ENCODE results near the gene AHR. TPM values are rescaled to one million over a fixed set of nuclear protein-coding genes. Genes with fewer than 3 reads are reported as not detected.
"Not testable (repeated sequence)": the region's sequence is repeated elsewhere in the genome, so short reads cannot be mapped to it uniquely, and the experiment has no call there.

The AHR gene
- polyA plus RNA-seq, 4 donors, result 33.0 to 57.0 (median 52.9) TPM

- no peak for DNase-seq (ENCODE audit: low read depth in 4 of 4, low spot score in 3 of 4)
Observed at GRCh38 chr7:17333221-17333620, 34.8 kb downstream of the AHR start.

DNA sequence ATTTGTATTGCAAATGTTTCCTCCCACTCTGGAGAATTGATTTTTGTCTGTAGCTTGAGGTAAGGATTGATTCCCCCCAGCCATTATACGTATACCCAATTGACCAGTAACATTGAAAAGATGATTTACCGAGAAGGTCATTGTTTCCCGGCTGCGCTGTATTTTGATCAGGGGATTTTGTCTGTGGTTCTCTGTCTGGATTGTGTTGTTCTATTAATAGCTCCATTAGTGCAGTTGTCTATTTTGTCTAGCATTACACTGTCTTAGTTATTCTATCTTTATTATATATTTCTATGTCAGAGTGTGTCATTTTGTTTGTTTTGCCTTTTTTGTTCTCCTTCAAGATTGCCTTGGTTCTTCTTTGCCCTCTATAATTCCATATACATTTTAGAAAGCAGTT, 37.7 kb downstream of the AHR start:
- DNase-seq (ENCODE audit: low read depth in 4 of 4, low spot score in 3 of 4), result no peak

- DNase-seq (ENCODE audit: low read depth in 4 of 4, low spot score in 3 of 4), result no peak
Observed at GRCh38 chr7:17339139-17339538, 40.7 kb downstream of the AHR start.

DNA sequence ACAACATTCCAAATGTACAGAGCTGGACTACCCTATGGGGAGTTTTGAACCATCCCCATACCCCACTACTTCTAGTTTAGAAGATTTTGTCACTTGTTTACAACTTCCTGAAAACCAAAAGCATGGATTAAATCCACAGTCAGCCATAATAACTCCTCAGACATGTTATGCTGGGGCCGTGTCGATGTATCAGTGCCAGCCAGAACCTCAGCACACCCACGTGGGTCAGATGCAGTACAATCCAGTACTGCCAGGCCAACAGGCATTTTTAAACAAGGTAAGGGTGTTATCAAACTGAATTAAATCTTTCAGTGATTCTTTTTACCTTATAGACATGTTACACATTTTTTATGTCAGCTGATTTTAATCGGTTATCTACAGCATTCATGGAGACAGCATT, 41.5 kb downstream of the AHR start:
- DNase-seq (ENCODE audit: low read depth in 4 of 4, low spot score in 3 of 4), result no peak

- no peak for DNase-seq (ENCODE audit: low read depth in 4 of 4, low spot score in 3 of 4)
Observed at GRCh38 chr7:17340655-17341054, 42.2 kb downstream of the AHR start.

DNA sequence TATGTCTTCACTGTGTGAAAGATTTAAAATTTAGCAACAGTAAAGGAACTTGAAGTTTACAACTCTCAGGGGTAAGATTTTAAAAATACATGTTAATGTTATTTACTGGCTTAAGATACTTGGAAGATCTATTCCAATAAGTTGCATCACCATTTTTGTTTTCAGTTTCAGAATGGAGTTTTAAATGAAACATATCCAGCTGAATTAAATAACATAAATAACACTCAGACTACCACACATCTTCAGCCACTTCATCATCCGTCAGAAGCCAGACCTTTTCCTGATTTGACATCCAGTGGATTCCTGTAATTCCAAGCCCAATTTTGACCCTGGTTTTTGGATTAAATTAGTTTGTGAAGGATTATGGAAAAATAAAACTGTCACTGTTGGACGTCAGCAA, 44.3 kb downstream of the AHR start:
- no peak for DNase-seq (ENCODE audit: low read depth in 4 of 4, low spot score in 3 of 4)

GRCh38 chr7:17347401-17347800, 48.9 kb downstream of the AHR start:
- DNase-seq (ENCODE audit: low read depth in 4 of 4, low spot score in 3 of 4), result no peak

DNA sequence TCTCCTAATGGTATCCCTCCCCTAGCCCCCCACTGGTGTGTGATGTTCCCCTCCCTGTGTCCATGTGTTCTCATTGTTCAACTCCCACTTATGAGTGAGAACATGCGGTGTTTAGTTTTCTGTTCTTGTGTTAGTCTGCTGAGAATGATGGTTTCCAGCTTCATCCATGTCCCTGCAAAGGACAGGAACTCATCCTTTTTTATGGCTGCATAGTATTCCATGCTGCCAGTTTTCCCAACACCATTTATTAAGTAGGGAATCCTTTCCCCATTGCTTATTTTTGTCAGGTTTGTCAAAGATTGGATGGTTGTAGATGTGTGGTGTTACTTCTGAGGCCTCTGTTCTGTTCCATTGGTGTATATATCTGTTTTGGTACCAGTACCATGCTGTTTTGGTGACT, 50.5 kb downstream of the AHR start:
- not testable (repeated sequence) for DNase-seq (ENCODE audit: low read depth in 4 of 4, low spot score in 3 of 4)

GRCh38 chr7:17350321-17350720, 51.9 kb downstream of the AHR start:
- DNase-seq (ENCODE audit: low read depth in 4 of 4, low spot score in 3 of 4), result not testable (repeated sequence)

- DNase-seq (ENCODE audit: low read depth in 4 of 4, low spot score in 3 of 4), result not testable (repeated sequence)
Observed at GRCh38 chr7:17353650-17354419, 55.4 kb downstream of the AHR start.

DNA sequence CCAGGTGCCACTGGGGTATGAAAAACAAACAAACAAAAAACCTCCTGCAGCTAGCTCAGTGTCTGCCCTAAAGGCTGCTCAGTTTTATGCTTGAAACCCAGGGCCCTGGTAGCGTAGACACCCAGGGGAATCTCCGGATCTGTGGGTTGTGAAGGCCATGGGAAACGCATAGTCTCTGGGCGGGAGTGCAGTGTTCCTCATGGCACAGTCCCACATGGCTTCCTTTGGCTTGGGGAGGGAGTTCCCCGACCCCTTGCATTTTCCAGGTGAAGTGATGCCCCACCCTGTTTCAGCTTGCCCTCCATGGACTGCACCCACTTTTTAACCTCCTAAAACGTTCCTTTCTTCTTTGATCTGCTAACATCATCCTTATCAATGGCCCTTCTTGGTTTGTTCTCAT, 56.0 kb downstream of the AHR start:
- no peak for DNase-seq (ENCODE audit: low read depth in 4 of 4, low spot score in 3 of 4)

DNA sequence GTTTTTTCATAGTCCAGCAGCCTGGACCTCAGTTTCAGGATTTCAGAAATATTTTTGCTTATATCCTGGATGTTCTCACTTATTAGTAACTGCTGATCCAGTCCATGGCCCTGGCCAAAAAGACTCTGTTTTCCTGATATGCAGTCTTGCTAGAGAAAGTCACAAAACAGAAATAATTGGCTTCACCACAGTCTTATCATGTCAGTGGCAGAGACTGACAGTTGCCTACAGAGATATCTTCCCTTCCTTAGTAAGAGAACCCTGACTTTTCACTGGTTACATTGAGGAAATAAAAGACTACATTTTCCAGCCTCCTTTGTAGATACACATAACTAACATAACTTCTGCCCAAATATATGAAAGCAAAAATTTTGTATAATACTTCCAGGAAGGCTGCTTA, 56.6 kb downstream of the AHR start:
- no peak for DNase-seq (ENCODE audit: low read depth in 4 of 4, low spot score in 3 of 4)

- DNase-seq (ENCODE audit: low read depth in 4 of 4, low spot score in 3 of 4), result no peak
Observed at GRCh38 chr7:17357952-17358351, 59.5 kb downstream of the AHR start.

- no peak for DNase-seq (ENCODE audit: low read depth in 4 of 4, low spot score in 3 of 4)
Observed at GRCh38 chr7:17359610-17360009, 61.2 kb downstream of the AHR start.

- DNase-seq (ENCODE audit: low read depth in 4 of 4, low spot score in 3 of 4), result no peak
Observed at GRCh38 chr7:17362439-17363105, 64.1 kb downstream of the AHR start.

- no peak for DNase-seq (ENCODE audit: low read depth in 4 of 4, low spot score in 3 of 4)
Observed at GRCh38 chr7:17364671-17365070, 66.2 kb downstream of the AHR start.

DNA sequence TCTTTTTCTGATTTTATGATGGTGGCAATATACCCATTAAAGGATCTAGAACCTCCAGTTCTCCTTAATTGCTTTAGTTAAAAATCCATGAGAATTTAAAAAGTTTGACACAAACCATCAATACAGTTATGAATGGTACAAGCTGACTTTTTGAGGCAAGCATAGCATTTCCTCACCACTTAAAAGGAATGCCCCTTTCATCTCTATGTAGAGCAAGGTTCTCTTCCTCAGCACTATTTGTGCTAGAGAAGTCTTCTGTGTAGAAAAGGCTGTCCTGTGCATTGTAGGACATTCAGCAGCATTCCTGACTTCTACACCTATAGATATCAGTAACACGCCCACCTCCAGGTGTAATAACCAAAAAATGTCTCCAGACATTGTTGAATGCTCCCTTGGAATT, 67.3 kb downstream of the AHR start:
- DNase-seq (ENCODE audit: low read depth in 4 of 4, low spot score in 3 of 4), result no peak

DNA sequence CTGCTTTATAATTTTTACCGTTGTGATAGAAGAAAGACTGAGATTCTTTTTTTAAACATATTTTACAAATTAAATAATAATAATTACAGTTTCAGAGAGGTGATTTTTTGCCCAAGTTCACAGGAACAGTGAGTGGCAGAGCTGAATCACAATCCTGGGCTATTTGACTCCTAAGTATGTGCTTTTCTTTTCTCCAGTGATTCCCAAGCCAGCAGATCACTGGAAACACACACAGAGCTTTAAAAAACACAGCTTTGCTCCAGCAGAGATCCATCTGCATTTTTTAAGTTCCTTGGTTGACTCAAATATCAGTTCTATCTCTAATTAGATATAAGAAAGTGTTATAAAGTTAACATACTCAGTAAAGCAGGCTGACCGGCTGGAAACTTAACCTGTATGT, 69.0 kb downstream of the AHR start:
- DNase-seq (ENCODE audit: low read depth in 4 of 4, low spot score in 3 of 4), result no peak

DNA sequence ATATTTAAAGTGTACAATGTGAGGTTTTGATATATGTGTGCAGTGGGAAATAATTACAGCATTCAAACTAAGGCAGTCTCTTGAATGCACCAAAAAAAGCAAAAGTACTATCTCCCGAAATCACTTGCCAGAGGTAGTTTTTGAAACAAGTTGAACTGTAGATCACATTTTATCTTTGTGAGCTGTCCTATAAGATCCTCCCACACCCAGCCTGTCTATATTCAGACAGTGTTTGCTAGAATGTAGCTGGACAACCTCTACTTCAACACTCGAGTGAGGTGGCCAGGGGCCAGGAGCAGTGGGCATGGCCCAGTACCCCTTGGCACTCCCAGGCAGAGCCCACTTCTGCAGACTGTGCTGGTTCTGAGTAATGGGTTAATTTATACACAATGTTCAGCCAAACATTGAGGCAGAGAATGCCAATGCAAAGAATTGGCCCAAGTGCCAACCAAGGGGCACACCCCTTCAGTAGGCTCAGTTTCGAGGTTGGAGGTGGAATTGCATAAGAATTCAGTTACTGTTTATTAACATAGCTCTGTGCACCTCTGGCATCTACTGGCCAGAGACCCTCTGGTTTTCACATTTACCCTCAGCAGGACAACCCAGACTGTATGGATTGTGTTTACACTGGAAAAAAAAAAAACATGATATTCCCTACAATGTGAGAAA, 70.5 kb downstream of the AHR start:
- no peak for DNase-seq (ENCODE audit: low read depth in 4 of 4, low spot score in 3 of 4)

GRCh38 chr7:17369691-17370426, 71.4 kb downstream of the AHR start:
- DNase-seq (ENCODE audit: low read depth in 4 of 4, low spot score in 3 of 4), result no peak

DNA sequence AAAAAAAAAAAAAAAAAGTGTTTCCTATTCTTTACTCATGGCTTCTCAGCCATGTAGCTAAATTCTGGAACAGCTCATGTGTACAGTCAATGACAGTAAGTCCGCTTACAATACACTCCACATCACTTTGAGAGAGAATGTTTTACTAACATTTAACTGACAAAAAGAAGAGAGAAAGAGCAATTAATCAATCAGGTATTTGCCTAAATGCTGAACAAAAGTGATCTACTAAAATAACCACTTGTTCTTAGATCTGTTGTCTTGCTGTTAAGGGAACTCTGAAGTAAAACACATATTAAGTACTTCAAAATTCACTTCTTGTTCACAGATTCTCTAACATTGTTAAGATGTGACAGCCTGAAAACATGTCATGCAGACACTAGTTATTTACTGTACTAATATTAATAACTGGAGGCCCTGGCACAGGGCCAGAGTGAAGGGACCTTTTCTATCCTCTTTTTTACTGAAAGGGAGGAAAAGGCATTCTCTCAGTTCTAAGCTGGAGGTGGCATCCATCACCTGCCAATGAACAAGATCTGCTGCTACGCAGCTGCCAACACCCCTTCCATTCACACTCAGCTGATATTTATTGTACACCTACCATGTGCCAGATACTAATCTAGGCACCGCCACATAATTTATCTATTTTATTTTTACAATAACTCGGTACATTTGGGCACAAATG, 72.6 kb downstream of the AHR start:
- DNase-seq (ENCODE audit: low read depth in 4 of 4, low spot score in 3 of 4), result no peak
